GM06990 (cell line): ENCODE measurements around the gene KRT32.

Source experiments
- DNase-seq: peaks from one replicate; pipeline ENCODE4 v3.0.0-alpha.2; 2011; ENCODE audit not compliant: insufficient read length; ENCODE audit errors: extremely low read depth
- H3K27me3 ChIP-seq: replicated peaks from 2 replicates; pipeline ENCODE4 v1.6.0; 2011; ENCODE audit warnings: low read length; ENCODE audit not compliant: control insufficient read depth, insufficient read depth
- H3K36me3 ChIP-seq: 2 replicates; pipeline ENCODE4 v1.5.1; 2011; ENCODE audit warnings: low read length; ENCODE audit not compliant: control insufficient read depth, insufficient read depth
- H3K4me3 ChIP-seq: replicated peaks from 2 replicates; pipeline ENCODE4 v1.5.1; 2011; ENCODE audit warnings: low read depth, mild to moderate bottlenecking, control low read depth, low read length
- TF ChIP-seq, protein P1 (sequence below): IDR thresholded peaks from 2 replicates; pipeline ENCODE4 v1.5.1; 2011; ENCODE audit warnings: low read length, control low read depth, mild to moderate bottlenecking, inconsistent platforms; ENCODE audit not compliant: insufficient read depth, poor library complexity, severe bottlenecking

Gene KRT32

GRCh38 chr17:41476866-41477815, 10.0 kb upstream of the KRT32 start:
- TF ChIP-seq, protein P1, sequence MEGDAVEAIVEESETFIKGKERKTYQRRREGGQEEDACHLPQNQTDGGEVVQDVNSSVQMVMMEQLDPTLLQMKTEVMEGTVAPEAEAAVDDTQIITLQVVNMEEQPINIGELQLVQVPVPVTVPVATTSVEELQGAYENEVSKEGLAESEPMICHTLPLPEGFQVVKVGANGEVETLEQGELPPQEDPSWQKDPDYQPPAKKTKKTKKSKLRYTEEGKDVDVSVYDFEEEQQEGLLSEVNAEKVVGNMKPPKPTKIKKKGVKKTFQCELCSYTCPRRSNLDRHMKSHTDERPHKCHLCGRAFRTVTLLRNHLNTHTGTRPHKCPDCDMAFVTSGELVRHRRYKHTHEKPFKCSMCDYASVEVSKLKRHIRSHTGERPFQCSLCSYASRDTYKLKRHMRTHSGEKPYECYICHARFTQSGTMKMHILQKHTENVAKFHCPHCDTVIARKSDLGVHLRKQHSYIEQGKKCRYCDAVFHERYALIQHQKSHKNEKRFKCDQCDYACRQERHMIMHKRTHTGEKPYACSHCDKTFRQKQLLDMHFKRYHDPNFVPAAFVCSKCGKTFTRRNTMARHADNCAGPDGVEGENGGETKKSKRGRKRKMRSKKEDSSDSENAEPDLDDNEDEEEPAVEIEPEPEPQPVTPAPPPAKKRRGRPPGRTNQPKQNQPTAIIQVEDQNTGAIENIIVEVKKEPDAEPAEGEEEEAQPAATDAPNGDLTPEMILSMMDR, result no peak
- Histone ChIP-seq H3K36me3 (no peaks in the 10 kb centered on the region), H3K27me3 (no peaks in the 10 kb centered on the region; the same call in none of the 2 replicates), H3K4me3 (no peak overlapping the region)
- no peak for DNase-seq

- H3K4me3 ChIP-seq, result no peak overlapping the region
- H3K36me3 ChIP-seq, result no peaks in the 10 kb centered on the region
- H3K27me3 ChIP-seq, result no peaks in the 10 kb centered on the region; the same call in none of the 2 replicates
- TF ChIP-seq, protein P1, result no peak
- DNase-seq, result no peak
Observed at GRCh38 chr17:41475421-41475820, 8.2 kb upstream of the KRT32 start.

DNA sequence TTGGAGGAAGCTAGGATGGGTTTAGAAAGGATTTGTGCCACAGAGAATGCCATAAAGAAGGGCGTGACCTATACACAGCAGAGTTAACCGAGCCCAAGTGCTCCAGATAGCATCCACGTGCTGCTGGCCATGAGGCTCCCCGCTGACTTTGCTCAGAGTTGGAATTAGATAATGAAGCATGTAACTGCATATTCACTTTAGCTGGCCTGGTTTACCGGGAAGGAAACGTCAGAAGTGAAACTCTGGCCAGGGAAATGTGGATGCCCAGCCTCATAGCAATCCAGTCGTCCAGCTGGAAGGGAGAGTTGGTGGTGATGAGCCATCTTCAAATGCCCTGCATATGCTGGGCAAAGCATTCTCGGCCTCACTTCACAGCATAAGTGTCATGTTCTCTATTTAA, 7.7 kb upstream of the KRT32 start:
- DNase-seq, result no peak
- H3K4me3 ChIP-seq, result no peak overlapping the region
- H3K36me3 ChIP-seq, result no peaks in the 10 kb centered on the region
- H3K27me3 ChIP-seq, result no peaks in the 10 kb centered on the region; the same call in none of the 2 replicates
- TF ChIP-seq, protein P1, result no peak

- TF ChIP-seq, protein P1, result no peak
- no peaks in the 10 kb centered on the region for H3K36me3 ChIP-seq
- H3K4me3 ChIP-seq, result no peak overlapping the region
- no peaks in the 10 kb centered on the region; the same call in none of the 2 replicates for H3K27me3 ChIP-seq
- DNase-seq, result no peak
Observed at GRCh38 chr17:41468346-41468745, 1.2 kb upstream of the KRT32 start.

- Histone ChIP-seq H3K4me3 (no peak overlapping the region), H3K36me3 (no peaks in the 10 kb centered on the region), H3K27me3 (no peaks in the 10 kb centered on the region; the same call in 1 of the 2 replicates)
- no peak for DNase-seq
- TF ChIP-seq, protein P1, result no peak
Observed at GRCh38 chr17:41467561-41467960, 375 bp upstream of the KRT32 start.
